Fibroblast of lung (primary cell): ENCODE measurements around the gene SMG6. TPM values are rescaled to one million over a fixed set of nuclear protein-coding genes. Genes with fewer than 3 reads are reported as not detected.

ENCODE experiments used
- DNase-seq, 2 donors: peaks; one replicate each; pipeline versions ENCODE4 v3.0.0 to v3.0.0-alpha.2; 2010; ENCODE audit warnings: low read depth in 2 of 2
- H2AFZ ChIP-seq: 2 replicates; pipeline ENCODE4 v1.5.1; 2012; ENCODE audit warnings: low read length, control low read depth, inconsistent platforms
- H3K27ac ChIP-seq: 2 replicates; pipeline ENCODE4 v1.5.1; 2011; ENCODE audit warnings: low read length, control low read depth; ENCODE audit not compliant: insufficient read depth
- H3K27me3 ChIP-seq: 2 replicates; pipeline ENCODE4 v1.5.1; 2011; ENCODE audit warnings: mild to moderate bottlenecking, low read length; ENCODE audit not compliant: control insufficient read depth, insufficient read depth
- H3K36me3 ChIP-seq: 2 replicates; pipeline ENCODE4 v1.5.1; 2011; ENCODE audit warnings: low read length; ENCODE audit not compliant: control insufficient read depth, insufficient read depth
- H3K4me1 ChIP-seq: 2 replicates; pipeline ENCODE4 v1.5.1; 2011; ENCODE audit warnings: low read length; ENCODE audit not compliant: control insufficient read depth, insufficient read depth; ENCODE audit errors: extremely low read depth
- H3K4me2 ChIP-seq: 2 replicates; pipeline ENCODE4 v1.5.1; 2011; ENCODE audit warnings: low read length, control low read depth; ENCODE audit not compliant: insufficient read depth; ENCODE audit errors: extremely low read depth
- H3K4me3 ChIP-seq, 4 experiments: fragments of 200-600 bp in 1 of 4; sonication (generic) in 1 of 4; replicated peaks in 1 of 4; 2 replicates each; pipeline ENCODE4 v1.5.1; 2011 to 2016; ENCODE audit warnings: low read length in 4 of 4, low read depth in 3 of 4, mild to moderate bottlenecking in 3 of 4, control low read depth in 2 of 4, inconsistent platforms in 1 of 4, mixed read lengths in 1 of 4; ENCODE audit not compliant: insufficient read depth in 1 of 4; ENCODE audit errors: control extremely low read depth in 1 of 4
- H3K79me2 ChIP-seq: 2 replicates; pipeline ENCODE4 v1.5.1; 2012; ENCODE audit warnings: mild to moderate bottlenecking, low read length, inconsistent platforms; ENCODE audit not compliant: control insufficient read depth, insufficient read depth
- H3K9ac ChIP-seq: 2 replicates; pipeline ENCODE4 v1.5.1; 2011; ENCODE audit warnings: mild to moderate bottlenecking, low read length, control low read depth; ENCODE audit not compliant: insufficient read depth
- H3K9me3 ChIP-seq: 2 replicates; pipeline ENCODE4 v1.5.1; 2012; ENCODE audit warnings: low read depth, low read length; ENCODE audit not compliant: control insufficient read depth, insufficient read depth
- H4K20me1 ChIP-seq: 2 replicates; pipeline ENCODE4 v1.5.1; 2011; ENCODE audit warnings: low read length; ENCODE audit not compliant: control insufficient read depth, insufficient read depth; ENCODE audit errors: extremely low read depth
- EZH2 ChIP-seq: IDR thresholded peaks from 2 replicates; pipeline ENCODE4 v1.5.1; 2012; ENCODE audit warnings: low read length, control low read depth, mild to moderate bottlenecking; ENCODE audit errors: missing control alignments
- polyA plus RNA-seq, 2 donors: library from polyadenylated mRNA; depleted of rRNA in 1 of 2; stranded (reverse) in 1 of 2; unstranded in 1 of 2; fragments of >200 nt; gene quantifications; 2 replicates each; pipeline ENCODE4 v1.2.1, GENCODE V29; 2011 to 2012; ENCODE audit warnings: missing spikeins in 1 of 2
- total RNA-seq: library from RNA; depleted of rRNA; stranded (reverse); fragments of >200 nt; gene quantifications from 2 replicates; pipeline ENCODE4 v1.2.1, GENCODE V29; 2014
- TF ChIP-seq, protein P1 (sequence below), 2 donors: IDR thresholded peaks in 1 of 2; conservative IDR thresholded peaks in 1 of 2; 1 replicate in 1 of 2; 2 replicates in 1 of 2; pipeline ENCODE4 v1.5.1; 2011 to 2012; ENCODE audit warnings: low read length in 2 of 2, control low read depth in 1 of 2, inconsistent platforms in 1 of 2, low read depth in 1 of 2, mild to moderate bottlenecking in 1 of 2

Gene SMG6
- total and polyA plus RNA-seq, 2 donors (not counting 1 experiment from before 2014, with no cell fraction given) = 14.7 to 29.9 TPM

- peak; percentile 57 to 68 for DNase-seq
Measured at GRCh38 chr17:2025220-2025621, 278.4 kb downstream of the SMG6 start, which contains the start of gene RTN4RL1. Gene RTN4RL1 (minus strand): TSS chr17:2025334. CDS start chr17:2024865, 469 bp downstream.

GRCh38 chr17:2024572-2025219, 278.9 kb downstream of the SMG6 start:
- no peak overlapping the region for H2AFZ ChIP-seq
- no peak overlapping the region for H3K9ac ChIP-seq
- peak overlapping the region in 3 of 4 experiments; percentile 19 to 51 (median 48) for H3K4me3 ChIP-seq
- peaks cover 13% of the 10 kb centered on the region for H3K4me1 ChIP-seq
- H4K20me1 ChIP-seq = no peaks in the 10 kb centered on the region
- no peaks in the 10 kb centered on the region for H3K79me2 ChIP-seq
- H3K4me2 ChIP-seq = peak overlapping the region; percentile 68
- H3K27ac ChIP-seq = no peak overlapping the region
- no peaks in the 10 kb centered on the region for H3K9me3 ChIP-seq
- TF ChIP-seq, protein P1, sequence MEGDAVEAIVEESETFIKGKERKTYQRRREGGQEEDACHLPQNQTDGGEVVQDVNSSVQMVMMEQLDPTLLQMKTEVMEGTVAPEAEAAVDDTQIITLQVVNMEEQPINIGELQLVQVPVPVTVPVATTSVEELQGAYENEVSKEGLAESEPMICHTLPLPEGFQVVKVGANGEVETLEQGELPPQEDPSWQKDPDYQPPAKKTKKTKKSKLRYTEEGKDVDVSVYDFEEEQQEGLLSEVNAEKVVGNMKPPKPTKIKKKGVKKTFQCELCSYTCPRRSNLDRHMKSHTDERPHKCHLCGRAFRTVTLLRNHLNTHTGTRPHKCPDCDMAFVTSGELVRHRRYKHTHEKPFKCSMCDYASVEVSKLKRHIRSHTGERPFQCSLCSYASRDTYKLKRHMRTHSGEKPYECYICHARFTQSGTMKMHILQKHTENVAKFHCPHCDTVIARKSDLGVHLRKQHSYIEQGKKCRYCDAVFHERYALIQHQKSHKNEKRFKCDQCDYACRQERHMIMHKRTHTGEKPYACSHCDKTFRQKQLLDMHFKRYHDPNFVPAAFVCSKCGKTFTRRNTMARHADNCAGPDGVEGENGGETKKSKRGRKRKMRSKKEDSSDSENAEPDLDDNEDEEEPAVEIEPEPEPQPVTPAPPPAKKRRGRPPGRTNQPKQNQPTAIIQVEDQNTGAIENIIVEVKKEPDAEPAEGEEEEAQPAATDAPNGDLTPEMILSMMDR (conservative IDR thresholded peaks at IDR 0.05 in 1 of 2, IDR thresholded peaks at IDR 0.05 in 1 of 2; ENCODE audit: low read depth in 1 of 2, low read length in 2 of 2) = no peak
- TF ChIP-seq EZH2 = peak; percentile 6
- H3K36me3 ChIP-seq = no peaks in the 10 kb centered on the region
- DNase-seq = no peak
- H3K27me3 ChIP-seq = peaks cover 25% of the 10 kb centered on the region

More at GRCh38 chr17:2025220-2025621, 278.4 kb downstream of the SMG6 start, which contains the start of gene RTN4RL1:
- Histone ChIP-seq H4K20me1 (no peaks in the 10 kb centered on the region), H3K9ac (peak within 1 kb of the TSS; percentile 16), H3K4me1 (peaks cover 13% of the 10 kb centered on the region), H3K27ac (no peak within 1 kb of the TSS), H3K27me3 (peaks cover 20% of the 10 kb centered on the region), H3K4me3 (peak within 1 kb of the TSS; percentile 19 to 51 (median 42)), H3K9me3 (no peaks in the 10 kb centered on the region), H3K79me2 (no peaks in the 10 kb centered on the region), H2AFZ (peak within 1 kb of the TSS; percentile 41), H3K36me3 (no peaks in the 10 kb centered on the region), H3K4me2 (peak within 1 kb of the TSS; percentile 92)
- TF ChIP-seq EZH2 = no peak
- TF ChIP-seq, protein P1 (conservative IDR thresholded peaks at IDR 0.05 in 1 of 2, IDR thresholded peaks at IDR 0.05 in 1 of 2; ENCODE audit: low read depth in 1 of 2, low read length in 2 of 2) = no peak

- Histone ChIP-seq H3K4me3 (peak overlapping the region in 3 of 4 experiments; percentile 17 to 51 (median 19)), H3K9me3 (no peaks in the 10 kb centered on the region), H3K79me2 (no peaks in the 10 kb centered on the region), H3K4me1 (peaks cover 11% of the 10 kb centered on the region), H3K9ac (no peak overlapping the region), H4K20me1 (no peaks in the 10 kb centered on the region), H3K36me3 (no peaks in the 10 kb centered on the region), H3K27me3 (peaks cover 30% of the 10 kb centered on the region), H2AFZ (no peak overlapping the region), H3K27ac (no peak overlapping the region), H3K4me2 (peak overlapping the region; percentile 68)
- peak; percentile 33 to 60 for DNase-seq
- peak; percentile 98 for TF ChIP-seq EZH2
- TF ChIP-seq, protein P1 (conservative IDR thresholded peaks at IDR 0.05 in 1 of 2, IDR thresholded peaks at IDR 0.05 in 1 of 2; ENCODE audit: low read depth in 1 of 2, low read length in 2 of 2) = no peak
Measured at GRCh38 chr17:2023692-2024571, 279.7 kb downstream of the SMG6 start.
